Trophoblast cell (in vitro differentiated cells and primary cell): ENCODE data around the gene APC.

Experiments
- DNase-seq, 2 donors: peaks; one replicate each; pipeline ENCODE4 v3.0.0-alpha.2; 2016
- H2AFZ ChIP-seq: 2 replicates; pipeline ENCODE4 v1.6.1; 2013; ENCODE audit warnings: low read length, moderate library complexity, mild to moderate bottlenecking; ENCODE audit not compliant: insufficient read depth, poor library complexity
- H2AK5ac ChIP-seq: 2 replicates; pipeline ENCODE4 v1.6.1; 2013; ENCODE audit warnings: mild to moderate bottlenecking, low read length
- H2BK120ac ChIP-seq: 2 replicates; pipeline ENCODE4 v1.6.1; 2013; ENCODE audit warnings: low read length, mild to moderate bottlenecking, moderate library complexity; ENCODE audit not compliant: insufficient read depth, poor library complexity
- H2BK12ac ChIP-seq: 2 replicates; pipeline ENCODE4 v1.6.1; 2013; ENCODE audit warnings: mild to moderate bottlenecking, low read length, moderate library complexity
- H2BK5ac ChIP-seq: 2 replicates; pipeline ENCODE4 v1.6.1; 2013; ENCODE audit warnings: low read length, low read depth, moderate library complexity, mild to moderate bottlenecking; ENCODE audit not compliant: poor library complexity
- H3K14ac ChIP-seq: 2 replicates; pipeline ENCODE4 v1.6.1; 2013; ENCODE audit warnings: mild to moderate bottlenecking, low read length
- H3K18ac ChIP-seq: 2 replicates; pipeline ENCODE4 v1.6.1; 2013; ENCODE audit warnings: mild to moderate bottlenecking, low read length
- H3K23ac ChIP-seq: 2 replicates; pipeline ENCODE4 v1.6.1; 2013; ENCODE audit warnings: low read length
- H3K27ac ChIP-seq: 2 replicates; pipeline ENCODE4 v1.5.1; 2013; ENCODE audit warnings: low read depth, mild to moderate bottlenecking, inconsistent platforms, low read length, moderate library complexity
- H3K27me3 ChIP-seq: 2 replicates; pipeline ENCODE4 v1.6.1; 2013; ENCODE audit warnings: inconsistent platforms, mild to moderate bottlenecking, low read length, moderate library complexity; ENCODE audit not compliant: insufficient read depth
- H3K36me3 ChIP-seq, 2 experiments: 1 replicate in 1 of 2; 2 replicates in 1 of 2; pipeline ENCODE4 v1.6.1; 2013; ENCODE audit warnings: low read length in 2 of 2, mild to moderate bottlenecking in 2 of 2, moderate library complexity in 1 of 2; ENCODE audit not compliant: insufficient read depth in 2 of 2, control insufficient read depth in 1 of 2
- H3K4ac ChIP-seq: 2 replicates; pipeline ENCODE4 v1.6.1; 2013; ENCODE audit warnings: low read depth, mild to moderate bottlenecking, low read length, moderate library complexity
- H3K4me1 ChIP-seq, 2 experiments: 1 replicate in 1 of 2; 2 replicates in 1 of 2; pipeline ENCODE4 v1.6.1; 2013; ENCODE audit warnings: low read length in 2 of 2, mild to moderate bottlenecking in 2 of 2, moderate library complexity in 1 of 2; ENCODE audit not compliant: insufficient read depth in 2 of 2, control insufficient read depth in 1 of 2
- H3K4me2 ChIP-seq: 2 replicates; pipeline ENCODE4 v1.6.1; 2013; ENCODE audit warnings: inconsistent platforms, mild to moderate bottlenecking, low read length, moderate library complexity
- H3K4me3 ChIP-seq: 2 replicates; pipeline ENCODE4 v1.5.1; 2013; ENCODE audit warnings: mild to moderate bottlenecking, low read depth, low read length, inconsistent platforms
- H3K79me1 ChIP-seq: one replicate; pipeline ENCODE4 v1.6.1; 2013; ENCODE audit warnings: low read length
- H3K79me2 ChIP-seq: 2 replicates; pipeline ENCODE4 v1.6.1; 2013; ENCODE audit warnings: low read length, mild to moderate bottlenecking; ENCODE audit not compliant: control insufficient read depth, insufficient read depth, poor library complexity
- H3K9ac ChIP-seq: 2 replicates; pipeline ENCODE4 v1.6.1; 2013; ENCODE audit warnings: mild to moderate bottlenecking, low read length
- H3K9me3 ChIP-seq: 2 replicates; pipeline ENCODE4 v1.6.1; 2013; ENCODE audit warnings: low read depth, mild to moderate bottlenecking, control low read depth, inconsistent platforms, low read length; ENCODE audit not compliant: insufficient read depth
- H4K12ac ChIP-seq: 2 replicates; pipeline ENCODE4 v1.6.1; 2013; ENCODE audit warnings: low read depth, mild to moderate bottlenecking, low read length, moderate library complexity
- H4K8ac ChIP-seq: 2 replicates; pipeline ENCODE4 v1.6.1; 2013; ENCODE audit warnings: low read depth, mild to moderate bottlenecking, low read length, moderate library complexity
- H4K91ac ChIP-seq: one replicate; pipeline ENCODE4 v1.6.1; 2013; ENCODE audit warnings: low read depth, mild to moderate bottlenecking, low read length, moderate library complexity
- WGBS: extraction: QIAGEN DNeasy Blood & Tissue Kit; methylation state at CpG from one replicate; pipeline ENCODE4 v1.1.7; 2013; ENCODE audit warnings: missing lambda C conversion rate; ENCODE audit not compliant: insufficient read length, insufficient coverage; ENCODE audit errors: extremely low coverage; 5-methylcytosine and 5-hydroxymethylcytosine counted together

APC gene

DNA sequence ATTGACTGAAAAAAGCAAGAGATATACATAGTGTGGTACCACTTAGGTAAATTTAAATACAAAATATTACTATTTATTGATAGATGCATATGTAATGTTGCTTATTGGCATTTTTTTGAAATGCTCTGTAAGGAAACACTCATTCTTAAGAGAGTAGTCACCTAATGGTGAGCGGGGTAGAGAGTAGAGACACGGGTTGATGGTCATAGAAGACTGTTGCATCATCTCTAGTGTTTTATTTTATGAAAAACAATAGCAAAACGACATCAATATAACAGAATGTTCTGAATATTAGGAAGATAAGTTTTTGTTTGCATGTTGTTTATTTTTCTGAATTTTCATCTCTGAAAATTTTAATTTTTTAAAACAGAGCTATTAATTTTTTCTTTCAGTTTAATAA is 127.4 kb downstream of the APC start:
- no peak overlapping the region for H2AK5ac ChIP-seq
- H3K4me2 ChIP-seq: no peak overlapping the region
- H3K4ac ChIP-seq: no peak overlapping the region
- H3K23ac ChIP-seq: no peak overlapping the region
- no peak overlapping the region for H3K9ac ChIP-seq
- H3K9me3 ChIP-seq: no peaks in the 10 kb centered on the region
- H3K27ac ChIP-seq: no peak overlapping the region
- H2AFZ ChIP-seq: no peak overlapping the region
- no peak overlapping the region for H3K14ac ChIP-seq
- H3K79me1 ChIP-seq: peaks cover 6% of the 10 kb centered on the region
- H4K91ac ChIP-seq: no peak overlapping the region
- no peaks in the 10 kb centered on the region for H3K27me3 ChIP-seq
- no peak overlapping the region for H3K18ac ChIP-seq
- H4K12ac ChIP-seq: no peak overlapping the region
- DNase-seq: peak in 1 of 2 donors; percentile 70
- no peak overlapping the region for H3K4me3 ChIP-seq
- no peak overlapping the region for H4K8ac ChIP-seq
- H2BK120ac ChIP-seq: no peak overlapping the region
- no peak overlapping the region for H2BK12ac ChIP-seq
- H3K36me3 ChIP-seq: peaks cover 25 to 27% of the 10 kb centered on the region in 2 experiments
- peaks cover 6% of the 10 kb centered on the region in 2 experiments for H3K4me1 ChIP-seq
- no CpG with 5 or more reads among the region's 3 CpGs for WGBS
- no peak overlapping the region for H2BK5ac ChIP-seq
- peaks cover 11% of the 10 kb centered on the region for H3K79me2 ChIP-seq

DNA sequence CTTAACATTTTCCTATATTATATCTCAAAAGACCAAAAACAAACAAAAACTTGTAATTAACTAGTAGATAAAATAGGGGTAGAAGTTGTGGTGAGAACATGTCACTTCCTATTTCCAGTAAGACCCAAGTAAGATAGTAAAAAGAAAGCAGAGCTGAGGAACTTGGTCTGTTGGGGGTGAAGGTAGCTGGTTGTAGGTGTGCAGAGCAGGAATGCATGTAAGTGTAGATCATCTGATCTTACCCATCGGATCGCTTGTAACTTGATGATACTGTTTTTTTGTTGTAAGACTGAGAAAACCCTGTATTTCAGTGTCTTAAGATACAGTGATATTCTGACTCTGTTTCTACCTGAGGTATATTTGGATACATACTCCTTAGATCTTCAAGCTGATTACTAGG is 129.1 kb downstream of the APC start:
- Histone ChIP-seq H2BK120ac (no peak overlapping the region), H3K4me3 (no peak overlapping the region), H3K23ac (no peak overlapping the region), H3K14ac (no peak overlapping the region), H3K27ac (no peak overlapping the region), H3K79me2 (peaks cover 7% of the 10 kb centered on the region), H4K12ac (no peak overlapping the region), H4K8ac (no peak overlapping the region), H2BK12ac (no peak overlapping the region), H3K79me1 (no peaks in the 10 kb centered on the region), H2AFZ (no peak overlapping the region), H3K4me2 (no peak overlapping the region), H3K9ac (no peak overlapping the region), H3K4me1 (peaks cover 6% of the 10 kb centered on the region in 2 experiments), H3K27me3 (no peaks in the 10 kb centered on the region), H2BK5ac (no peak overlapping the region), H4K91ac (no peak overlapping the region), H3K18ac (no peak overlapping the region), H3K4ac (no peak overlapping the region), H3K36me3 (peaks cover 27 to 37% of the 10 kb centered on the region in 2 experiments), H2AK5ac (no peak overlapping the region), H3K9me3 (no peaks in the 10 kb centered on the region)
- DNase-seq: no peak
- WGBS: no CpG with 5 or more reads among the region's 2 CpGs

DNA sequence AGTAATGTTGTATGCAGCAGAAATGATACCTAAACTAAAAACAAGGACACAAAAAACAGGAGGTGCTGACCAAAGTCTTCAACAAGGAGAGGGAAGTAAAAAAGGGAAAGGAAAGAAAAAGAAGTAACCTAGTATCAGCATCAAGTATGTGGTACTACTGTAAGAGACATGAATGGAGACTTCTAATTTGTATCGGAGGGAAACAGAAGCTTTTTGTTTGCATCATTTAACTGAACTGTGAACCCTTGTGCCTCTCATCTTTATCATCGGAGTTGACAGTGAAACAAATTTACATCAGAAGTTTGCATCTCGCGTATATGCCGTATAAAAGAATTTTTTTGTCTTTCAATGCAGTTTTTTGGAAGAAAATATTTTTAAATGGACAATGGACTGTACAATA is 129.7 kb downstream of the APC start:
- no peak overlapping the region for H3K9ac ChIP-seq
- no peak overlapping the region for H4K8ac ChIP-seq
- WGBS: no CpG with 5 or more reads among the region's 5 CpGs
- no peak overlapping the region for H2AK5ac ChIP-seq
- peaks cover 25 to 36% of the 10 kb centered on the region in 2 experiments for H3K36me3 ChIP-seq
- H3K79me1 ChIP-seq: no peaks in the 10 kb centered on the region
- H2BK120ac ChIP-seq: no peak overlapping the region
- peaks cover 1 to 2% of the 10 kb centered on the region in 2 experiments for H3K4me1 ChIP-seq
- no peak overlapping the region for H3K4me2 ChIP-seq
- H3K14ac ChIP-seq: no peak overlapping the region
- H2BK5ac ChIP-seq: no peak overlapping the region
- no peak for DNase-seq
- no peak overlapping the region for H4K12ac ChIP-seq
- H3K27me3 ChIP-seq: no peaks in the 10 kb centered on the region
- no peak overlapping the region for H3K27ac ChIP-seq
- H3K9me3 ChIP-seq: no peaks in the 10 kb centered on the region
- H3K4ac ChIP-seq: no peak overlapping the region
- H2BK12ac ChIP-seq: no peak overlapping the region
- no peak overlapping the region for H3K23ac ChIP-seq
- no peak overlapping the region for H2AFZ ChIP-seq
- H3K79me2 ChIP-seq: peaks cover 1% of the 10 kb centered on the region
- H3K4me3 ChIP-seq: no peak overlapping the region
- H4K91ac ChIP-seq: no peak overlapping the region
- H3K18ac ChIP-seq: no peak overlapping the region

DNA sequence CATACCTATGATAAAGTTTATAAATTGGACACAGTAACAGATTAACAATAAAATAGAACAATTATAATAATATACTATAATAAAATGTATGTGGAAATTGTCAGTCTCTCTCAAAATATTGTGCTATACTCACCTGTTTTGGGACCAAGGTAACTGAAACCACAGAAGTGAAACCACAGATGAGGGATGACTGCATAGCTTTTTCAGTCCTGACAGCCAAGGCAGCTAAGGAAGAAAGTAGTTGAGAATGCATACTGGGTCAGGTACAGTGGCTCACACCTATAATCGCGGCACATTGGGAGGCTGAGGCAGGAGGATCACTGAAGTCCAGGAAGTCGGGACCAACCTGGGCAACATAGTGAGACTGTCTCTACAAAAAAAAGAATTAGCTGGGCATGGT is 132.3 kb downstream of the APC start:
- no peak overlapping the region for H3K14ac ChIP-seq
- no peak overlapping the region for H3K4me3 ChIP-seq
- H3K23ac ChIP-seq: no peak overlapping the region
- no peaks in the 10 kb centered on the region for H3K79me2 ChIP-seq
- H2AK5ac ChIP-seq: no peak overlapping the region
- no peak overlapping the region for H2BK12ac ChIP-seq
- no CpG with 5 or more reads among the region's 3 CpGs for WGBS
- H4K12ac ChIP-seq: no peak overlapping the region
- H3K4ac ChIP-seq: no peak overlapping the region
- H3K4me1 ChIP-seq: no peaks in the 10 kb centered on the region
- no peaks in the 10 kb centered on the region for H3K27me3 ChIP-seq
- H3K27ac ChIP-seq: no peak overlapping the region
- no peak overlapping the region for H2AFZ ChIP-seq
- no peaks in the 10 kb centered on the region for H3K79me1 ChIP-seq
- no peak overlapping the region for H3K9ac ChIP-seq
- no peak overlapping the region for H2BK5ac ChIP-seq
- H3K9me3 ChIP-seq: no peaks in the 10 kb centered on the region
- no peak overlapping the region for H2BK120ac ChIP-seq
- no peak overlapping the region for H3K18ac ChIP-seq
- H4K8ac ChIP-seq: no peak overlapping the region
- DNase-seq: no peak
- peaks cover 21 to 31% of the 10 kb centered on the region in 2 experiments for H3K36me3 ChIP-seq
- no peak overlapping the region for H3K4me2 ChIP-seq
- no peak overlapping the region for H4K91ac ChIP-seq
